GM12891 (cell line): Measurements from ENCODE around the gene FARP1.

Experiments used
- DNase-seq: peaks from one replicate; pipeline ENCODE4 v3.0.0; 2011; ENCODE audit warnings: low spot score; ENCODE audit not compliant: insufficient read length
- FAIRE-seq: peaks from 2 replicates; lab custom pipeline; 2011; peaks lifted over from hg19 to GRCh38; lab: Jason Lieb, UNC
- PAX5 ChIP-seq: IDR thresholded peaks from 2 replicates; pipeline ENCODE4 v1.6.1; 2011; ENCODE audit warnings: low read length, moderate library complexity, mild to moderate bottlenecking; ENCODE audit not compliant: insufficient read depth, severe bottlenecking
- POLR2A ChIP-seq: IDR thresholded peaks from 2 replicates; pipeline ENCODE4 v1.6.1; 2011; ENCODE audit warnings: low read depth, low read length, control low read depth
- POLR2AphosphoS5 ChIP-seq: IDR thresholded peaks from 2 replicates; pipeline ENCODE4 v1.6.1; 2011; ENCODE audit warnings: low read depth, low read length, control low read depth
- POU2F2 ChIP-seq: IDR thresholded peaks from 2 replicates; pipeline ENCODE4 v1.6.1; 2011; ENCODE audit warnings: low read depth, mild to moderate bottlenecking, control low read depth, low read length, moderate library complexity
- SPI1 ChIP-seq: IDR thresholded peaks from 2 replicates; pipeline ENCODE4 v1.6.1; 2011; ENCODE audit warnings: low read depth, low read length, control low read depth
- TAF1 ChIP-seq: IDR thresholded peaks from 2 replicates; pipeline ENCODE4 v1.6.1; 2011; ENCODE audit warnings: low read depth, low read length, control low read depth

The FARP1 gene

GRCh38 chr13:98171900-98172589 is 29.2 kb downstream of the FARP1 start:
- FAIRE-seq (no peak), DNase-seq (no peak)
- TF ChIP-seq POLR2A (no peak), POU2F2 (no peak), TAF1 (no peak), PAX5 (no peak), SPI1 (no peak), POLR2AphosphoS5 (no peak)

DNA sequence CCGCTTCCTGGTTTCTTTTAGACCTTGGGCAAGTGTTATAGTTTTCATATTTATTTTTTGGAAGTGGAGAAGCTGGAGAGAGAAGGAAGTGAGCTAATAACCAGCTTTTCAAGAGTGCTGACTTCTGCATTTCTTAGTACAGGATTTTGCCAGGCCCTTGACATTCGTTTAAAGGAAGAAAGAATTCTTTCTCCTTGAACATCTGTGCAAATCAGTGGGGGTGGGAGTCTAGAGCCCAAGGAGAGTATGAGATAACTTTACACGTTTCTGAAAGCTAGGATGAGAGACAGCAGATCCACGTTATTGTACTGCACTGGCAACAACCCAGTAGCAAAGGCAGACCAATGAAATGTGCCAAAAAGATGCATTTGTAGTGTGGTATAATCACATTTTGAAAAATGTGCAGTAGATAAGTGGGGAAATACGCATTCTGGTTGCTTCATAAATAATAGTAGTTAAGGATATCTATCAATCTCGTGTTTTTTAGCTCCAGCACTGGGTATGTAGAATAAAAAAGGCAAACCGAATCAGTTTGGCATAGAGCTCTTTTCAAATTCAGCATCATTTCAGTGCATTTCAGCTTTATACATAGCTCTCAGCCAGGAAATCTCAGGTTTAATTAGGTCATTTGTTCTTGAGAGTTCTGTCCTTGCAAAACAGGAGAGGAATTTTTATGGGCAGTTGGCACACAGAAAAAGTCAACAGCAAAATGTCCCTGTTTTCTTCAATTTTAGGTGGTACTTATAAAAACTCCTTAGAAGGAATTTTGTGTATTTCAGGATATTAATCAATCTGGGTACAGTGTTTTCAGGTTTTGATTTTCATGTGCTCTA is 29.9 kb downstream of the FARP1 start:
- TF ChIP-seq POLR2AphosphoS5 = no peak
- TF ChIP-seq SPI1 = no peak
- no peak for TF ChIP-seq TAF1
- no peak for TF ChIP-seq PAX5
- no peak for TF ChIP-seq POU2F2
- no peak for TF ChIP-seq POLR2A
- DNase-seq (no peak), FAIRE-seq (no peak)

DNA sequence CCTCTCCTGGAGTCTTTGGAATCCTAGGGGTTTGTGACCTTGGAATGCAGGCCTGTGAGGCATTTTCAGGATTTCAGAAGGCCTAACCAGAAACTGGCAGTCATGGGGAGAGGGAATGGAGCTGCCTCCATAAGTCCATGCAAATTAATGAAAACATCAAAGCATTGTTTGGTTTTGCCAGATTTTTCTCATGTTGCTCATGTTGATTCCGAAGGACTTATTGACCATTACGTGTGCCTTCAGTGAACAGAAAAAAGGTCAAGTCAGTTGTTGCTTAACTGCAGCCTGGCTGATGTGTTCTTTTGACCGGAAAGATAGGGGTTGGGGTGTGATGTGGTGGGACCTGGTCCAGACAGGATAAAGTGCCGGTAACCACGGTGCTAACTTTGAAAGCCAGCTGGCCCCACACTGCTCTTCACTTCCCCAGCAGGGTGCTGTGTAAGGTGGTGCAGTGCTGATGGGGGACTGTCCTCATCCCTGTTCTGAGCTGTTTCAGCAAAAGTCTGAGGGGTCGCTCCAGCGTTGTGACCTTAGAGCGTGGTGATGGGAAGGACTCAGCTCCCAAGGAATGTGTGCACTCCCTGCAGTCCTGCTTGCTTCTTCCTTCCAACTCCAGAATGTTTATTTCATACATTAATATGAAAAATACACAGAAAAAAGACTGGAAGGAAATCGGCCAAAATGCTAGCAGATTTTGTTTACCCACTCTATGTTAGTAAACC is 30.7 kb downstream of the FARP1 start:
- FAIRE-seq (no peak), DNase-seq (no peak)
- no peak for TF ChIP-seq POU2F2
- no peak for TF ChIP-seq PAX5

- FAIRE-seq = no peak
These were observed 31.4 kb downstream of the FARP1 start for GRCh38 chr13:98174307-98174706.

GRCh38 chr13:98175043-98175442 is 32.1 kb downstream of the FARP1 start:
- TF ChIP-seq POLR2A (no peak), SPI1 (no peak), PAX5 (no peak), TAF1 (no peak), POLR2AphosphoS5 (no peak), POU2F2 (no peak)
- DNase-seq (no peak), FAIRE-seq (no peak)

More at GRCh38 chr13:98174307-98174706, 31.4 kb downstream of the FARP1 start:
- no peak for DNase-seq
- TF ChIP-seq POLR2AphosphoS5 (no peak), TAF1 (no peak)

- DNase-seq = no peak
- no peak for FAIRE-seq
These were observed 32.9 kb downstream of the FARP1 start for GRCh38 chr13:98175823-98176222.

DNA sequence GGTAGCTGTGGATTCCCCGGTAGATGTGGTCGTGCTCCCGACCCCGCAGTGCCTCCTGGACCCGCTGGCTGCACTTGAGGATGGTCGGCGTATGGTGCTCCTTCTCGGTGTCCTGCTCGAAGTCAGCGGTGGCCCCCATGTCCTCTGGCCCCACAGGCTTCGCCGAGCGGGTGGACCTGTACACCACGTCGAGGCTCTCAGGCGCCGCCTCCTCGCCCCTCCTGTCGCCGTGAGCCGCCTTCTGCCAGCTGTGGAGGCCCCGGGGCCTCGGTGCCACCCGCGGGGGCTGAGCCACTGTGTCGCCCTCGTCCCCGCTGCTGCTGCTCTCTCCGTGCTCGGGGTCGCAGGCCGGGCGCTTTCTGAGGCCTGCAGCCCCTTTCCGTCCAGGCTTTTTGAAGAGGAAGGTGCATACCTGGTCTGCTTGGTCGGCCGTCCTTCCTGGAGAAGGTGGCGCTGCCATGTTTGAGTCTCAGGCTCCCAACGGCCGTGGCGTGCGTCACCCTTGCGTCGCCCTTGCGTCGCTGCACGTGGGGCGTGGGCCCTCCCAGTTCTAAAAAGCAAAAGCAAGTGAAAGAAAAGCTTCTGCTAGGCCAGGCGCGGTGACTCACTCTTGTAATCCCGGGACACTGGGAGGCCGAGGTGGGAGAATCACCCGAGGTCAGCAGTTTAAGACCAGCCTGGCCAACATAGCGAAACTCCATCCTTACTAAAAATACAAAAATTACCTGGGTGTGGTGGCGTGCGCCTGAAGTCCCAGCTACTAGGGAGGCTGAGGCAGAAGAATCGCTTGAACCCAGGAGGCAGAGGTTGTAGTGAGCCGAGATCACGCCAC is 34.1 kb downstream of the FARP1 start, which contains the start of gene RNF113B:
Gene RNF113B (minus strand): TSS at position 493 of the 832 bp plus-strand sequence. CDS start 33 bp downstream, at position 460.
- DNase-seq (no peak), FAIRE-seq (no peak)
- TF ChIP-seq POLR2A (no peak), SPI1 (no peak), POLR2AphosphoS5 (no peak), POU2F2 (no peak), PAX5 (no peak), TAF1 (no peak)

More at GRCh38 chr13:98175823-98176222, 32.9 kb downstream of the FARP1 start:
- TF ChIP-seq TAF1 = no peak
- no peak for TF ChIP-seq POLR2AphosphoS5
- TF ChIP-seq SPI1 = no peak
- TF ChIP-seq POLR2A = no peak
- no peak for TF ChIP-seq POU2F2

- FAIRE-seq = no peak
- TF ChIP-seq POLR2AphosphoS5 = no peak
- TF ChIP-seq TAF1 = no peak
- TF ChIP-seq POLR2A = no peak
- no peak for TF ChIP-seq POU2F2
- TF ChIP-seq SPI1 = no peak
- no peak for TF ChIP-seq PAX5
- DNase-seq = no peak
These were observed 37.2 kb downstream of the FARP1 start for GRCh38 chr13:98180092-98180491.

DNA sequence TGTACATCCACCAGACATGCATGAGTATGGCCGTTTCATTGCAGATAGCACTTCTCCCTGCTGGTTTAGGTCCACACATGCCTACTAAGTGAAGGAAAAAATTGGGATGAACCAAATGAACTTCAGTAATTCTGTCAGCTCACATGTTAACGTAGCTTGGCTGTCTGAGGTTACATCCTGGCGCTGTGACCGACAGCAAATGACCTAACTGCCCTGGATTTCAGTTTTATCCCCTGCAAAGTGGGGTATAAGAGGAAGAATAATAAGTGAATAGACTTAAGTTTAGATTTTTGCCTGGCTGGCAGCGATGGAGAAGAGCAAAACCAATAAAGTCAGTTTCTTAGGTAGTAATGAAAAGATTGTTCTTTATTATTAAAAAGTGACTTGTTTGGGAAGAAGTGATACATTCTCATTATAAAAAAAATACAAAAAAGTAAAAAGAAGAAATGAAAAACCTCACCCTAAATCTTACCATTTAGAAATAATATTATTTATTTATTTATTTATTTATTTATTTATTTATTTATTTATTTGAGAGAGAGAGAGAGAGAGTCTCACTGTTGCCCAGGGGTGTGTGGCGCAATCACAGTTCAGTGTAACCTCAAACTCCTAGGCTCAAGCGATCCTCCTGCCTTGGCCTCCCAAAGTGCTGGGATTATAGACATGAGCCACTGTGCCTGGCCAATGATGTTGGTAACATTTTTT is 38.4 kb downstream of the FARP1 start:
- DNase-seq = no peak
- TF ChIP-seq POLR2AphosphoS5 (no peak), TAF1 (no peak), POLR2A (no peak), SPI1 (no peak), POU2F2 (no peak)
- no peak for FAIRE-seq
